Tibial artery (tissue), 4 donors: ENCODE results near the gene CHDH.

ENCODE experiments used
- DNase-seq, 2 donors: peaks; one replicate each; pipeline ENCODE4 v3.0.0-alpha.2; 2019
- H3K27ac ChIP-seq, 2 donors: fragments of 200-600 bp; sonication (generic) in 1 of 2; 1 replicate in 1 of 2; 2 replicates in 1 of 2; pipeline ENCODE4 v1.5.1; 2018 to 2019; ENCODE audit warnings: mild to moderate bottlenecking in 1 of 2
- H3K27me3 ChIP-seq, 2 donors: fragments of 200-600 bp; sonication (generic) in 1 of 2; one replicate each; pipeline versions ENCODE4 v1.5.1 to v1.6.0; 2016 to 2019
- H3K36me3 ChIP-seq, 3 donors: fragments of 200-600 bp; sonication (generic) in 2 of 3; one replicate each; pipeline ENCODE4 v1.5.1; 2016 to 2019; ENCODE audit warnings: mild to moderate bottlenecking in 2 of 3
- H3K4me1 ChIP-seq, 4 donors: fragments of 200-600 bp; sonication (generic) in 2 of 4; 1 replicate in 3 of 4; 2 replicates in 1 of 4; pipeline ENCODE4 v1.5.1; 2016 to 2019
- H3K4me3 ChIP-seq, 2 donors: fragments of 200-600 bp; sonication (generic) in 1 of 2; 1 replicate in 1 of 2; 2 replicates in 1 of 2; pipeline ENCODE4 v1.5.1; 2018 to 2019; ENCODE audit warnings: mild to moderate bottlenecking in 2 of 2
- H3K9me3 ChIP-seq, 3 donors: fragments of 200-600 bp; sonication (generic) in 1 of 3; one replicate each; pipeline ENCODE4 v1.5.1; 2016 to 2019
- intact Hi-C: fragments of 100-400 bp; cut with DNase I; formaldehyde crosslinking; loops from one replicate; pipeline ENCODE4 v1.15.0; 2023; ENCODE audit warnings: low total_unique reads
- TF ChIP-seq, protein P1 (sequence below), 2 experiments: fragments of 200-600 bp in 1 of 2; fragments of 450-650 bp in 1 of 2; IDR thresholded peaks; one replicate each; pipeline ENCODE4 v1.5.1; 2017 to 2019; ENCODE audit warnings: antibody characterized with exemption in 2 of 2, mild to moderate bottlenecking in 1 of 2, moderate library complexity in 1 of 2

CHDH gene

DNA sequence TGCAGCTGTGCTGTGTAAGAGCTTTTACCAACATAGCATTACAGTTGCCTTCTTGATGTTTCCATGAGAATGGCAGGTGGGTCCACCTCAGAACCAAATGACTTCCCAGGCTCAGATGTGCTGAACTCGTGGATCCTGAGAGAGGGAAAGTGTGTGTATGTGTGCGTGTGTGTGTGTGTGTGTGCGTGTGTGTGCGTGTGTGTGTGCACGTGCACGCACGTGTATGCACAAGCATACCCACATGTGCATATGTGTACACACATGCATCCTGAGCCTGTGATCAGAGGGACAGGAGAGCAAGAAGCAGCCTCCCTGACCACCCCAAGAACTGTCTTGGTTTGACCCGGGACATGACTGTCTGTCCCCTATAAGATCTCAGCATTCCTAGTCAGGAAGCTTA is 48.1 kb downstream of the CHDH start:
- Histone ChIP-seq H3K4me3 (no peak overlapping the region), H3K27me3 (peaks cover 0 to 2% of the 10 kb centered on the region in 2 donors), H3K36me3 (no peaks in the 10 kb centered on the region), H3K27ac (no peak overlapping the region), H3K9me3 (no peaks in the 10 kb centered on the region), H3K4me1 (no peaks in the 10 kb centered on the region)
- DNase-seq = no peak
- TF ChIP-seq, protein P1, sequence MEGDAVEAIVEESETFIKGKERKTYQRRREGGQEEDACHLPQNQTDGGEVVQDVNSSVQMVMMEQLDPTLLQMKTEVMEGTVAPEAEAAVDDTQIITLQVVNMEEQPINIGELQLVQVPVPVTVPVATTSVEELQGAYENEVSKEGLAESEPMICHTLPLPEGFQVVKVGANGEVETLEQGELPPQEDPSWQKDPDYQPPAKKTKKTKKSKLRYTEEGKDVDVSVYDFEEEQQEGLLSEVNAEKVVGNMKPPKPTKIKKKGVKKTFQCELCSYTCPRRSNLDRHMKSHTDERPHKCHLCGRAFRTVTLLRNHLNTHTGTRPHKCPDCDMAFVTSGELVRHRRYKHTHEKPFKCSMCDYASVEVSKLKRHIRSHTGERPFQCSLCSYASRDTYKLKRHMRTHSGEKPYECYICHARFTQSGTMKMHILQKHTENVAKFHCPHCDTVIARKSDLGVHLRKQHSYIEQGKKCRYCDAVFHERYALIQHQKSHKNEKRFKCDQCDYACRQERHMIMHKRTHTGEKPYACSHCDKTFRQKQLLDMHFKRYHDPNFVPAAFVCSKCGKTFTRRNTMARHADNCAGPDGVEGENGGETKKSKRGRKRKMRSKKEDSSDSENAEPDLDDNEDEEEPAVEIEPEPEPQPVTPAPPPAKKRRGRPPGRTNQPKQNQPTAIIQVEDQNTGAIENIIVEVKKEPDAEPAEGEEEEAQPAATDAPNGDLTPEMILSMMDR (IDR thresholded peaks at IDR 0.05) = no peak
- intact Hi-C loops = no loop called here

- Histone ChIP-seq H3K27ac (no peak overlapping the region), H3K4me3 (no peak overlapping the region), H3K4me1 (no peaks in the 10 kb centered on the region), H3K36me3 (no peaks in the 10 kb centered on the region), H3K9me3 (no peaks in the 10 kb centered on the region), H3K27me3 (peaks cover 0 to 2% of the 10 kb centered on the region in 2 donors)
- TF ChIP-seq, protein P1 (IDR thresholded peaks at IDR 0.05) = no peak
- intact Hi-C loops = no loop called here
- DNase-seq = no peak
Observed at GRCh38 chr3:53795789-53796560, 50.2 kb downstream of the CHDH start.

DNA sequence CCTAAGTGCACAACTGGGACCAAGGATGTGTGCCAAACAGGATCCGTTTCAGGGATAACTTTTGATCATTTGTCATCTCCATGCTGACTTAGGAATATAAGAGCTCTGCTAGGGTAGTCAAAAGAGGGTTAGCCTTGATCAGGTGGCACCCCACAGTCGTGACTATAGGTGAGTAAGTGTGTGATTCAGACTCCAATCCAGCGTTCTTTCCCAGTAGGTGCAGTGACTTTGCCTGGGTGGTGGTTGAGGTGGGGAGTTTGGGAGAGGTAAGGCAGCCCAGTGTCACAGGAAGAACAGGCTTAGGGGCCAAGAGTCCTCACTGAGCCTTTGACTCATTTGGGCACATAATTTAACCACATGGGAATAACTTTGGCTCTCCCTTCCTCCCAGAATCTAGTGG is 51.0 kb downstream of the CHDH start:
- no peaks in the 10 kb centered on the region for H3K9me3 ChIP-seq
- H3K4me1 ChIP-seq = no peaks in the 10 kb centered on the region
- intact Hi-C loops = no loop called here
- no peak overlapping the region for H3K27ac ChIP-seq
- H3K4me3 ChIP-seq = no peak overlapping the region
- TF ChIP-seq, protein P1 (IDR thresholded peaks at IDR 0.05) = no peak
- no peak for DNase-seq
- peaks cover 0 to 2% of the 10 kb centered on the region in 2 donors for H3K27me3 ChIP-seq
- H3K36me3 ChIP-seq = no peaks in the 10 kb centered on the region

DNA sequence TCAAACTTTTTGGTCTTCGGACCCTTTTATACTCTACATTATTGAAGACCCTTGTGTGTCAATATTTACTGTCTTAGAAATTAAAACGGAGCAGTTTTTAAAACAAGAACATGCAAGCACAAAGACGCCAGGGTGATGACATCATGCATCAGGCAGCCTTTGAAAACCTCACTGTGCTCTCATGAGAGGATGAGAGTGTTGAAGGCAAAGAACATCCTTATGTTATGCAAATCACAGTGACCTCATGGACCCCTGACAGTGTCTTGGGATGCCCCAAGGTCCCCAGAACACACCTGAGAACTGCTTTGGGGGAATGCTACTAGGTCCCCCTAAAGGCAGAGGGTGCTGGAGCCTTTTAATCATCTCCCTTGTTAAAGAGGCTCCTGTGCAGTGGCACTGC is 51.6 kb downstream of the CHDH start:
- H3K9me3 ChIP-seq = no peaks in the 10 kb centered on the region
- DNase-seq = no peak
- H3K27ac ChIP-seq = no peak overlapping the region
- TF ChIP-seq, protein P1 (IDR thresholded peaks at IDR 0.05) = no peak
- intact Hi-C loops = no loop called here
- H3K4me3 ChIP-seq = no peak overlapping the region
- H3K36me3 ChIP-seq = no peaks in the 10 kb centered on the region
- H3K4me1 ChIP-seq = no peaks in the 10 kb centered on the region
- peaks cover 0 to 2% of the 10 kb centered on the region in 2 donors for H3K27me3 ChIP-seq

- Histone ChIP-seq H3K4me3 (no peak overlapping the region), H3K27me3 (peaks cover 0 to 2% of the 10 kb centered on the region in 2 donors), H3K27ac (no peak overlapping the region), H3K4me1 (no peaks in the 10 kb centered on the region), H3K9me3 (no peaks in the 10 kb centered on the region), H3K36me3 (no peaks in the 10 kb centered on the region)
- DNase-seq = no peak
- TF ChIP-seq, protein P1 (IDR thresholded peaks at IDR 0.05) = no peak
- intact Hi-C loops = no loop called here
Observed at GRCh38 chr3:53792866-53793265, 53.4 kb downstream of the CHDH start.
